ENCODE data around the gene PLCD3. TPM values are rescaled to one million over a fixed set of nuclear protein-coding genes. Genes with fewer than 3 reads are reported as not detected.

PLCD3 gene
- total and polyA plus RNA-seq, 2 of the 13 experiments (the other 11 are each of a cell fraction or from before 2014, with no cell fraction given): 11.3 to 39.1 TPM

- TF ChIP-seq HBP1 (CRISPR knock-in tag; IDR thresholded peaks at IDR 0.05; ENCODE audit: low read depth): no peak
- TF ChIP-seq EHMT2 (IDR thresholded peaks at IDR 0.05; ENCODE audit: borderline replicate concordance, low read depth, low read length): no peak
- TF ChIP-seq AGO1 (IDR thresholded peaks at IDR 0.05; ENCODE audit: low read depth, low read length, poor library complexity, severe bottlenecking): no peak
- no peak for TF ChIP-seq FOXP1 (IDR thresholded peaks at IDR 0.05)
- no peak for TF ChIP-seq FOXP1 (CRISPR knock-in tag; IDR thresholded peaks at IDR 0.05)
- no peak for TF ChIP-seq KAT7 (CRISPR knock-in tag; IDR thresholded peaks at IDR 0.05; ENCODE audit: borderline replicate concordance)
- no peak for TF ChIP-seq ZSCAN25 (CRISPR knock-in tag; IDR thresholded peaks at IDR 0.05)
- no peak for TF ChIP-seq ZNF644 (CRISPR knock-in tag; IDR thresholded peaks at IDR 0.05; ENCODE audit: low read depth)
- no peak for TF ChIP-seq ZNF766 (CRISPR knock-in tag; IDR thresholded peaks at IDR 0.05; ENCODE audit: borderline replicate concordance)
- no peak for TF ChIP-seq ZNF780A (CRISPR knock-in tag; IDR thresholded peaks at IDR 0.05)
- TF ChIP-seq SAFB2 (CRISPR knock-in tag; IDR thresholded peaks at IDR 0.05; ENCODE audit: borderline replicate concordance, low read depth): no peak
- TF ChIP-seq ZNF619 (CRISPR knock-in tag; IDR thresholded peaks at IDR 0.05): no peak
- TF ChIP-seq KDM2A (CRISPR knock-in tag; IDR thresholded peaks at IDR 0.05; ENCODE audit: borderline replicate concordance, low read depth): peak; percentile 55; the same call in 1 of the 2 replicates
- TF ChIP-seq, protein P1, sequence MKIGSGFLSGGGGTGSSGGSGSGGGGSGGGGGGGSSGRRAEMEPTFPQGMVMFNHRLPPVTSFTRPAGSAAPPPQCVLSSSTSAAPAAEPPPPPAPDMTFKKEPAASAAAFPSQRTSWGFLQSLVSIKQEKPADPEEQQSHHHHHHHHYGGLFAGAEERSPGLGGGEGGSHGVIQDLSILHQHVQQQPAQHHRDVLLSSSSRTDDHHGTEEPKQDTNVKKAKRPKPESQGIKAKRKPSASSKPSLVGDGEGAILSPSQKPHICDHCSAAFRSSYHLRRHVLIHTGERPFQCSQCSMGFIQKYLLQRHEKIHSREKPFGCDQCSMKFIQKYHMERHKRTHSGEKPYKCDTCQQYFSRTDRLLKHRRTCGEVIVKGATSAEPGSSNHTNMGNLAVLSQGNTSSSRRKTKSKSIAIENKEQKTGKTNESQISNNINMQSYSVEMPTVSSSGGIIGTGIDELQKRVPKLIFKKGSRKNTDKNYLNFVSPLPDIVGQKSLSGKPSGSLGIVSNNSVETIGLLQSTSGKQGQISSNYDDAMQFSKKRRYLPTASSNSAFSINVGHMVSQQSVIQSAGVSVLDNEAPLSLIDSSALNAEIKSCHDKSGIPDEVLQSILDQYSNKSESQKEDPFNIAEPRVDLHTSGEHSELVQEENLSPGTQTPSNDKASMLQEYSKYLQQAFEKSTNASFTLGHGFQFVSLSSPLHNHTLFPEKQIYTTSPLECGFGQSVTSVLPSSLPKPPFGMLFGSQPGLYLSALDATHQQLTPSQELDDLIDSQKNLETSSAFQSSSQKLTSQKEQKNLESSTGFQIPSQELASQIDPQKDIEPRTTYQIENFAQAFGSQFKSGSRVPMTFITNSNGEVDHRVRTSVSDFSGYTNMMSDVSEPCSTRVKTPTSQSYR (CRISPR knock-in tag; IDR thresholded peaks at IDR 0.05; ENCODE audit: borderline replicate concordance): no peak
- no peak for TF ChIP-seq ZNF614 (CRISPR knock-in tag; IDR thresholded peaks at IDR 0.05; ENCODE audit: borderline replicate concordance)
- no peak for TF ChIP-seq MXD4 (CRISPR knock-in tag; IDR thresholded peaks at IDR 0.05)
- no peak for TF ChIP-seq GTF2F1 (IDR thresholded peaks at IDR 0.05; ENCODE audit: low read length)
- TF ChIP-seq ETV5 (CRISPR knock-in tag; IDR thresholded peaks at IDR 0.05; ENCODE audit: borderline replicate concordance): no peak
- TF ChIP-seq, protein P2, sequence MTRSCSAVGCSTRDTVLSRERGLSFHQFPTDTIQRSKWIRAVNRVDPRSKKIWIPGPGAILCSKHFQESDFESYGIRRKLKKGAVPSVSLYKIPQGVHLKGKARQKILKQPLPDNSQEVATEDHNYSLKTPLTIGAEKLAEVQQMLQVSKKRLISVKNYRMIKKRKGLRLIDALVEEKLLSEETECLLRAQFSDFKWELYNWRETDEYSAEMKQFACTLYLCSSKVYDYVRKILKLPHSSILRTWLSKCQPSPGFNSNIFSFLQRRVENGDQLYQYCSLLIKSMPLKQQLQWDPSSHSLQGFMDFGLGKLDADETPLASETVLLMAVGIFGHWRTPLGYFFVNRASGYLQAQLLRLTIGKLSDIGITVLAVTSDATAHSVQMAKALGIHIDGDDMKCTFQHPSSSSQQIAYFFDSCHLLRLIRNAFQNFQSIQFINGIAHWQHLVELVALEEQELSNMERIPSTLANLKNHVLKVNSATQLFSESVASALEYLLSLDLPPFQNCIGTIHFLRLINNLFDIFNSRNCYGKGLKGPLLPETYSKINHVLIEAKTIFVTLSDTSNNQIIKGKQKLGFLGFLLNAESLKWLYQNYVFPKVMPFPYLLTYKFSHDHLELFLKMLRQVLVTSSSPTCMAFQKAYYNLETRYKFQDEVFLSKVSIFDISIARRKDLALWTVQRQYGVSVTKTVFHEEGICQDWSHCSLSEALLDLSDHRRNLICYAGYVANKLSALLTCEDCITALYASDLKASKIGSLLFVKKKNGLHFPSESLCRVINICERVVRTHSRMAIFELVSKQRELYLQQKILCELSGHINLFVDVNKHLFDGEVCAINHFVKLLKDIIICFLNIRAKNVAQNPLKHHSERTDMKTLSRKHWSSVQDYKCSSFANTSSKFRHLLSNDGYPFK (CRISPR knock-in tag; IDR thresholded peaks at IDR 0.05; ENCODE audit: borderline replicate concordance): no peak
- TF ChIP-seq ZNF782 (CRISPR knock-in tag; IDR thresholded peaks at IDR 0.05; ENCODE audit: borderline replicate concordance): 0 out of 2 replicates have a peak, but pooled peaks have one; percentile 25
- no peak for TF ChIP-seq SP140L (CRISPR knock-in tag; IDR thresholded peaks at IDR 0.05; ENCODE audit: borderline replicate concordance)
- no peak for TF ChIP-seq HOXA3 (CRISPR knock-in tag; IDR thresholded peaks at IDR 0.05)
- TF ChIP-seq ZNF234 (CRISPR knock-in tag; conservative IDR thresholded peaks at IDR 0.05): no peak
- TF ChIP-seq MBD4 (IDR thresholded peaks at IDR 0.05; ENCODE audit: borderline replicate concordance, low read length): no peak
Measured at GRCh38 chr17:45110676-45111611, 21.4 kb downstream of the PLCD3 start (continued).
